GM23248 (cell line): Measurements from ENCODE around the gene LINGO4.

Source experiments
- EZH2 ChIP-seq: fragments of 200-600 bp; sonication (generic); IDR thresholded peaks from 2 replicates; pipeline ENCODE4 v1.6.1; 2018; ENCODE audit warnings: antibody characterized with exemption, mild to moderate bottlenecking; ENCODE audit not compliant: insufficient read depth, poor library complexity, severe bottlenecking
- EZH2phosphoT487 ChIP-seq: fragments of 200-600 bp; sonication (generic); IDR thresholded peaks from 2 replicates; pipeline ENCODE4 v1.6.1; 2018; ENCODE audit warnings: antibody characterized with exemption, moderate library complexity, mild to moderate bottlenecking, low read depth; ENCODE audit not compliant: insufficient read depth

DNA sequence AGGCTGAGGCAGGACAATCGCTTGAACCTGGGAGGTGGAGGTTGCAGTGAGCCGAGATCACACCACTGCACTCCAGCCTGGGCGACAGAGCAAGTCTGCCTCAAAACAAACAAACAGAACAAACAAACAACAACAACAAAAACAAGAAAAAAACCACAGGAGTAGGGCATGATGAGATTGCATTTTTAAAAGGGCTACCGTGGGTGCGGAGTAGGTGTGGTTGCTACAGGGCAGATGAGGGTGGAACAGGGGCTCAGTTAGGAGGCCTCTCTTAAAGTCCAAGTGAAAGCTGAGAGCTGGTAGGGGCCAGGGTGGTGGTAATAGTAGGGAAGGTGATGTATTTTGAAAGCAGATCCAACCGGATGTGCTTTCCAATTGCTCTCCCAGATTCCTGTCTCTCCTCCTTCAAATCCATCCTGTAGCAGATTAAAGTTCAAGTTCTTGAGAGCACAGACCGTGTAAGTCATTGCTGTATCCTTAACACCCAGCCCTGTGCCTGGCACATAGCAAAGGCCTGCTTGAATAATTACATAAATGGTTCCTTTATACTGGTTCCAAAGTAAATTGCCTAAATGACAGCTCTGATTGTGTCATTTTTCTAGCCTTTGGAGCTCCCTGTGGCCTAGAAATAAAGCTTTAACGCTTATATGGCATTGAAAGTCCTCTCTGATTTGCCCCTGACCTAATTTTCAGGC, 4.2 kb upstream of the LINGO4 start:
- TF ChIP-seq EZH2phosphoT487 (no peak), EZH2 (no peak)
